ENCODE measurements around the gene OR6M1.

DNA sequence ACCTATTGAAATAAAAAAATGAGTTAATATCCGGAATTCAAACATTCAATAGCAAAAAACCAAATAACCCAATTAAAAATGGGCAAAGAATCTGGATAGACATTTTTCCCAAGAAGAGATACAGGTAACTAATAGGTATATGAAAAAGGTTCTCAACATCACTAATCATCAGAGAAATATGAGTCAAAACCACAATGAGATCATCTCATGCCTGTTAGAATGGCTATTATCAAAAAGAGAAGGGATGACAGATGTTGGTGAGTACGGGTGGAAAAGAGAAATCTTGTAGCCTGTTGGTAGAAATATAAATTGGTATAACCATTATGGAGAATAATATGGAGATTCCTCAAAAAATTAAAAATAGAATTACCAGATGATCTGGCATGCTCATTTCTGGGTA, 26.9 kb upstream of the OR6M1 start:
- TF ChIP-seq, protein P1, sequence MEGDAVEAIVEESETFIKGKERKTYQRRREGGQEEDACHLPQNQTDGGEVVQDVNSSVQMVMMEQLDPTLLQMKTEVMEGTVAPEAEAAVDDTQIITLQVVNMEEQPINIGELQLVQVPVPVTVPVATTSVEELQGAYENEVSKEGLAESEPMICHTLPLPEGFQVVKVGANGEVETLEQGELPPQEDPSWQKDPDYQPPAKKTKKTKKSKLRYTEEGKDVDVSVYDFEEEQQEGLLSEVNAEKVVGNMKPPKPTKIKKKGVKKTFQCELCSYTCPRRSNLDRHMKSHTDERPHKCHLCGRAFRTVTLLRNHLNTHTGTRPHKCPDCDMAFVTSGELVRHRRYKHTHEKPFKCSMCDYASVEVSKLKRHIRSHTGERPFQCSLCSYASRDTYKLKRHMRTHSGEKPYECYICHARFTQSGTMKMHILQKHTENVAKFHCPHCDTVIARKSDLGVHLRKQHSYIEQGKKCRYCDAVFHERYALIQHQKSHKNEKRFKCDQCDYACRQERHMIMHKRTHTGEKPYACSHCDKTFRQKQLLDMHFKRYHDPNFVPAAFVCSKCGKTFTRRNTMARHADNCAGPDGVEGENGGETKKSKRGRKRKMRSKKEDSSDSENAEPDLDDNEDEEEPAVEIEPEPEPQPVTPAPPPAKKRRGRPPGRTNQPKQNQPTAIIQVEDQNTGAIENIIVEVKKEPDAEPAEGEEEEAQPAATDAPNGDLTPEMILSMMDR (IDR thresholded peaks at IDR 0.05) = no peak
- no peak for TF ChIP-seq POLR2A (IDR thresholded peaks at IDR 0.05)

Measured in right lobe of liver (tissue), 4 donors.